K562 (cell line): ENCODE results near the gene PXN. TPM values are rescaled to one million over a fixed set of nuclear protein-coding genes. Genes with fewer than 3 reads are reported as not detected.
A peak's percentile ranks its signal among the peaks of the same experiment; 100 is the strongest.

Source experiments
- C11orf30 ChIP-seq: fragments of 450-650 bp; IDR thresholded peaks from 2 replicates; pipeline ENCODE4 v1.6.1; 2016; ENCODE audit warnings: low read depth, mild to moderate bottlenecking
- DPF2 ChIP-seq: fragments of 450-650 bp; IDR thresholded peaks from 2 replicates; pipeline ENCODE4 v1.6.1; 2016
- MAFK ChIP-seq: IDR thresholded peaks from 2 replicates; pipeline ENCODE4 v1.6.1; 2011; ENCODE audit warnings: low read length, improper control_type of control experiment
- SMAD2 ChIP-seq: fragments of 150-350 bp; IDR thresholded peaks from 2 replicates; pipeline ENCODE4 v1.6.1; 2014; ENCODE audit warnings: low read depth, mild to moderate bottlenecking, low read length
- SMARCA5 ChIP-seq: fragments of 450-650 bp; IDR thresholded peaks from 2 replicates; pipeline ENCODE4 v1.6.1; 2016
- STAT5A ChIP-seq: IDR thresholded peaks from 2 replicates; pipeline ENCODE4 v1.6.1; 2012; ENCODE audit warnings: low read length, inconsistent platforms, borderline replicate concordance
- ZBTB7A ChIP-seq: IDR thresholded peaks from 2 replicates; pipeline ENCODE4 v1.6.1; 2011; ENCODE audit warnings: low read depth, mild to moderate bottlenecking, low read length, moderate library complexity, borderline replicate concordance; ENCODE audit not compliant: control insufficient read depth
- ZNF408 ChIP-seq: fragments of 250-450 bp; sonication (Bioruptor Pico); IDR thresholded peaks from 2 replicates; pipeline ENCODE4 v1.4.0; 2020; ENCODE audit warnings: low read depth, mild to moderate bottlenecking, moderate library complexity
- polyA plus RNA-seq, 8 experiments: library from polyadenylated mRNA; depleted of rRNA in 4 of 8; stranded (reverse) in 5 of 8; unstranded in 3 of 8; fragments of >200 nt; fragmentation: Nextera tagmentation in 2 of 8; fragmentation: Illumina TruSeq in 1 of 8; extraction: Ambion mirVana in 2 of 8; extraction: Trizol in 1 of 8; gene quantifications; 2 replicates each; pipeline versions ENCODE4 v1.2.1 to v1.2.3, GENCODE V29; 2011 to 2014; ENCODE audit warnings: inconsistent platforms in 1 of 8, missing spikeins in 1 of 8
- total RNA-seq, 7 experiments: library from RNA; depleted of rRNA in 6 of 7; stranded (reverse); fragments of >200 nt in 6 of 7; fragmentation: Illumina TruSeq in 2 of 7; extraction: Trizol in 2 of 7; gene quantifications; 2 replicates each; pipeline versions ENCODE4 v1.2.1 to v1.2.3, GENCODE V29; 2011 to 2021; ENCODE audit warnings: low replicate concordance in 1 of 7
- TF ChIP-seq, protein P1 (sequence below): sonication (generic); formaldehyde crosslinking; IDR thresholded peaks from 2 replicates; pipeline ENCODE4 v1.4.0; 2020; ENCODE audit warnings: mild to moderate bottlenecking, missing genetic modification reagents
- TF ChIP-seq, protein P2 (sequence below): fragments of 450-650 bp; IDR thresholded peaks from 2 replicates; pipeline ENCODE4 v1.7.1; 2018; ENCODE audit warnings: mild to moderate bottlenecking, low read depth; ENCODE audit not compliant: partially characterized antibody
- TF ChIP-seq, protein P3 (sequence below), 2 experiments: fragments of 450-650 bp; IDR thresholded peaks; 2 replicates each; pipeline ENCODE4 v1.6.1; 2016; ENCODE audit warnings: mild to moderate bottlenecking in 2 of 2, borderline replicate concordance in 1 of 2, low read depth in 1 of 2, moderate library complexity in 1 of 2
- TF ChIP-seq, protein P4 (sequence below): sonication (generic); formaldehyde crosslinking; IDR thresholded peaks from 2 replicates; pipeline ENCODE4 v1.8.1; 2023; ENCODE audit warnings: mild to moderate bottlenecking, missing genetic modification reagents

The PXN gene
- total and polyA plus RNA-seq, 9 of the 15 experiments (the other 6 are each of a cell fraction or from before 2014, with no cell fraction given): 4.0 to 74.1 (median 18.6) TPM

DNA sequence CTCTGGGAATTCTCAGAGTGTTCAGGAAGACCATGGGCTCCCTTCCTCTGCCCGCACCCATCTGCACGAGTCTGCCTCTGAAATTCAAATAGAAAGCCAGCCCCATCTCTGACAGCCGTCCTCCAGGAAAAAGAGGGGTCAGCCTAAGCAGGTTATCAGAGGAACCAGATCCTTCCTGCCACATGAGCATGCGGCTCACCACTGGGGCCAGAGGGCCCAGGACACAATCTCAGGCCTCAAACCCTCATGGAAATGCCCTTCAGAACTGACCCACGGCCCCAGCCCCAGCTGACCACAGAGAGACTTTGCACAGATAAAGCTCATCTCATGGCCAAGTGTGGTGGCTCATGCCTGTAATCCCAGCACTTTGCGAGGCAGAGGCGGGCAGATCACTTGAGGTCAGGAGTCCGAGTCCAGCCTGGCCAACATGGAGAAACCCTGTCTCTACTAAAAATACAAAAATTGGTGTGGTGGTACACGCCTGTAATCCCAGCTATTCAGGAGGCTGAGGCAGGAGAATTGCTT lies 23.2 kb downstream of the PXN start (continued):
- TF ChIP-seq SMARCA5 (no peak), MAFK (no peak), C11orf30 (no peak), SMAD2 (no peak), DPF2 (peak; percentile 93), ZNF408 (CRISPR knock-in tag) (no peak), ZBTB7A (no peak), STAT5A (peak; percentile 86)
- TF ChIP-seq, protein P1, sequence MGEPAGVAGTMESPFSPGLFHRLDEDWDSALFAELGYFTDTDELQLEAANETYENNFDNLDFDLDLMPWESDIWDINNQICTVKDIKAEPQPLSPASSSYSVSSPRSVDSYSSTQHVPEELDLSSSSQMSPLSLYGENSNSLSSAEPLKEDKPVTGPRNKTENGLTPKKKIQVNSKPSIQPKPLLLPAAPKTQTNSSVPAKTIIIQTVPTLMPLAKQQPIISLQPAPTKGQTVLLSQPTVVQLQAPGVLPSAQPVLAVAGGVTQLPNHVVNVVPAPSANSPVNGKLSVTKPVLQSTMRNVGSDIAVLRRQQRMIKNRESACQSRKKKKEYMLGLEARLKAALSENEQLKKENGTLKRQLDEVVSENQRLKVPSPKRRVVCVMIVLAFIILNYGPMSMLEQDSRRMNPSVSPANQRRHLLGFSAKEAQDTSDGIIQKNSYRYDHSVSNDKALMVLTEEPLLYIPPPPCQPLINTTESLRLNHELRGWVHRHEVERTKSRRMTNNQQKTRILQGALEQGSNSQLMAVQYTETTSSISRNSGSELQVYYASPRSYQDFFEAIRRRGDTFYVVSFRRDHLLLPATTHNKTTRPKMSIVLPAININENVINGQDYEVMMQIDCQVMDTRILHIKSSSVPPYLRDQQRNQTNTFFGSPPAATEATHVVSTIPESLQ: peak; percentile 67; the same call in 1 of the 2 replicates
- TF ChIP-seq, protein P2, sequence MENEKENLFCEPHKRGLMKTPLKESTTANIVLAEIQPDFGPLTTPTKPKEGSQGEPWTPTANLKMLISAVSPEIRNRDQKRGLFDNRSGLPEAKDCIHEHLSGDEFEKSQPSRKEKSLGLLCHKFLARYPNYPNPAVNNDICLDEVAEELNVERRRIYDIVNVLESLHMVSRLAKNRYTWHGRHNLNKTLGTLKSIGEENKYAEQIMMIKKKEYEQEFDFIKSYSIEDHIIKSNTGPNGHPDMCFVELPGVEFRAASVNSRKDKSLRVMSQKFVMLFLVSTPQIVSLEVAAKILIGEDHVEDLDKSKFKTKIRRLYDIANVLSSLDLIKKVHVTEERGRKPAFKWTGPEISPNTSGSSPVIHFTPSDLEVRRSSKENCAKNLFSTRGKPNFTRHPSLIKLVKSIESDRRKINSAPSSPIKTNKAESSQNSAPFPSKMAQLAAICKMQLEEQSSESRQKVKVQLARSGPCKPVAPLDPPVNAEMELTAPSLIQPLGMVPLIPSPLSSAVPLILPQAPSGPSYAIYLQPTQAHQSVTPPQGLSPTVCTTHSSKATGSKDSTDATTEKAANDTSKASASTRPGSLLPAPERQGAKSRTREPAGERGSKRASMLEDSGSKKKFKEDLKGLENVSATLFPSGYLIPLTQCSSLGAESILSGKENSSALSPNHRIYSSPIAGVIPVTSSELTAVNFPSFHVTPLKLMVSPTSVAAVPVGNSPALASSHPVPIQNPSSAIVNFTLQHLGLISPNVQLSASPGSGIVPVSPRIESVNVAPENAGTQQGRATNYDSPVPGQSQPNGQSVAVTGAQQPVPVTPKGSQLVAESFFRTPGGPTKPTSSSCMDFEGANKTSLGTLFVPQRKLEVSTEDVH: peak; percentile 55
- TF ChIP-seq, protein P3, sequence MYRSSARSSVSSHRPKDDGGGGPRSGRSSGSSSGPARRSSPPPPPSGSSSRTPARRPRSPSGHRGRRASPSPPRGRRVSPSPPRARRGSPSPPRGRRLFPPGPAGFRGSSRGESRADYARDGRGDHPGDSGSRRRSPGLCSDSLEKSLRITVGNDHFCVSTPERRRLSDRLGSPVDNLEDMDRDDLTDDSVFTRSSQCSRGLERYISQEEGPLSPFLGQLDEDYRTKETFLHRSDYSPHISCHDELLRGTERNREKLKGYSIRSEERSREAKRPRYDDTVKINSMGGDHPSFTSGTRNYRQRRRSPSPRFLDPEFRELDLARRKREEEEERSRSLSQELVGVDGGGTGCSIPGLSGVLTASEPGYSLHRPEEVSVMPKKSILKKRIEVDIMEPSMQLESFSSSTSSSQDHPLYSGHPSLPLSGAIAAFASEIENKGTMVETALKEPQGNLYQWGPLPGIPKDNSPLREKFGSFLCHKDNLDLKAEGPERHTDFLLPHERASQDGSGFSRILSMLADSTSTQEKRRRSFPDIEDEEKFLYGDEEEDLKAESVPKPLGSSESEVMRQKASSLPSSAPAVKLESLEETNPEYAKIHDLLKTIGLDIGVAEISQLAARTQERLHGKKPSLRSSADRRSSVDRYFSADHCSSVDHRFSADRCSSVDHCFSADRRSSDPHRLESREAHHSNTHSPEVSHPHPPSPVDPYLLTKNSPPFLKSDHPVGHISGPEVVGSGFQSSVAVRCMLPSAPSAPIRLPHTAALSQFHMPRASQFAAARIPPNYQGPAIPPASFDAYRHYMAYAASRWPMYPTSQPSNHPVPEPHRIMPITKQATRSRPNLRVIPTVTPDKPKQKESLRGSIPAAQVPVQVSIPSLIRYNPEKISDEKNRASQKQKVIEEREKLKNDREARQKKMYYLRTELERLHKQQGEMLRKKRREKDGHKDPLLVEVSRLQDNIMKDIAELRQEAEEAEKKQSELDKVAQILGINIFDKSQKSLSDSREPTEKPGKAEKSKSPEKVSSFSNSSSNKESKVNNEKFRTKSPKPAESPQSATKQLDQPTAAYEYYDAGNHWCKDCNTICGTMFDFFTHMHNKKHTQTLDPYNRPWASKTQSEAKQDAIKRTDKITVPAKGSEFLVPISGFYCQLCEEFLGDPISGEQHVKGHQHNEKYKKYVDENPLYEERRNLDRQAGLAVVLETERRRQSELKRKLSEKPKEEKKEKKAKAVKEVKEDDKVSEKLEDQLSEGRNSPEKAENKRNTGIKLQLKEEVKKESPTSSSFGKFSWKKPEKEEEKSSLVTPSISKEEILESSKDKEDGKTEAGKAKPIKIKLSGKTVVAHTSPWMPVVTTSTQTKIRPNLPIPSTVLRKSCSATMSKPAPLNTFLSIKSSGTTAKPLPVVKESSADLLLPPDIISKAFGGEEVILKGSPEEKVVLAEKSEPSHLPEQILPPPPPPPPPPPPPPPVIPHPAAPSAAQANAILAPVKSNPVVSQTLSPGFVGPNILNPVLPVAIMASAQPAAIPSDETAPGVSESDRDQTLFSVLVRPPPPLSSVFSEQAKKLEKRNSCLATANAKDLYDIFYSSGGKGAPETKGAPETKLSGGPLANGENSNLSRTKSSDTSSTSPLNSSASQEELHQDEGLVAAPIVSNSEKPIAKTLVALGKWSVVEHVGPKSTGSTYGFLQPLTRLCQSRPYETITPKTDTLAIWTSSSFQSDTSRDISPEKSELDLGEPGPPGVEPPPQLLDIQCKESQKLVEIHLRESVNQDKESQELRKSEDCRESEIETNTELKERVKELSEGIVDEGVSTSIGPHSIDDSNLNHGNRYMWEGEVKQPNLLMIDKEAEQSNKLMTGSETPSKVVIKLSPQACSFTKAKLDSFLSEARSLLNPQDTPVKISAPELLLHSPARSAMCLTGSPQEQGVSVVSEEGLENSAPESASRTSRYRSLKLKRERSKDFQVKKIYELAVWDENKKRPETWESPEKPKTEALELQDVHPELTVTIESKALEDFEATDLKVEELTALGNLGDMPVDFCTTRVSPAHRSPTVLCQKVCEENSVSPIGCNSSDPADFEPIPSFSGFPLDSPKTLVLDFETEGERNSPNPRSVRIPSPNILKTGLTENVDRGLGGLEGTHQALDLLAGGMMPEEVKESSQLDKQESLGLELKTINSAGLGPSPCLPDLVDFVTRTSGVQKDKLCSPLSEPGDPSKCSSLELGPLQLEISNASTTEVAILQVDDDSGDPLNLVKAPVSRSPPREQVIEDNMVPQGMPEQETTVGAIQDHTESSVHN (IDR thresholded peaks at IDR 0.05; ENCODE audit: borderline replicate concordance in 1 of 2, low read depth in 1 of 2): peak in 1 of 2 experiments; percentile 58; a peak in 1 of 4 replicates
- TF ChIP-seq, protein P4, sequence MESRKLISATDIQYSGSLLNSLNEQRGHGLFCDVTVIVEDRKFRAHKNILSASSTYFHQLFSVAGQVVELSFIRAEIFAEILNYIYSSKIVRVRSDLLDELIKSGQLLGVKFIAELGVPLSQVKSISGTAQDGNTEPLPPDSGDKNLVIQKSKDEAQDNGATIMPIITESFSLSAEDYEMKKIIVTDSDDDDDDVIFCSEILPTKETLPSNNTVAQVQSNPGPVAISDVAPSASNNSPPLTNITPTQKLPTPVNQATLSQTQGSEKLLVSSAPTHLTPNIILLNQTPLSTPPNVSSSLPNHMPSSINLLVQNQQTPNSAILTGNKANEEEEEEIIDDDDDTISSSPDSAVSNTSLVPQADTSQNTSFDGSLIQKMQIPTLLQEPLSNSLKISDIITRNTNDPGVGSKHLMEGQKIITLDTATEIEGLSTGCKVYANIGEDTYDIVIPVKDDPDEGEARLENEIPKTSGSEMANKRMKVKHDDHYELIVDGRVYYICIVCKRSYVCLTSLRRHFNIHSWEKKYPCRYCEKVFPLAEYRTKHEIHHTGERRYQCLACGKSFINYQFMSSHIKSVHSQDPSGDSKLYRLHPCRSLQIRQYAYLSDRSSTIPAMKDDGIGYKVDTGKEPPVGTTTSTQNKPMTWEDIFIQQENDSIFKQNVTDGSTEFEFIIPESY (CRISPR knock-in tag): peak; percentile 83
